Measurements from ENCODE around the gene CAMKK1. TPM values are rescaled to one million over a fixed set of nuclear protein-coding genes. Genes with fewer than 3 reads are reported as not detected.

CAMKK1 gene
- polyA plus RNA-seq, 1 donor from 2014 or later = 8.9 TPM

GRCh38 chr17:3866276-3866675 lies 26.6 kb downstream of the CAMKK1 start:
- no peak overlapping the region for H3K4me2 ChIP-seq (ENCODE audit: low read length)
- H3K9me2 ChIP-seq (ENCODE audit: insufficient read depth, low read length) = no peaks in the 10 kb centered on the region
- no peaks in the 10 kb centered on the region for H3K79me2 ChIP-seq (replicated peaks; ENCODE audit: insufficient read depth, low read length)
- no peak overlapping the region for H3K4me3 ChIP-seq (ENCODE audit: low read length)
- no peaks in the 10 kb centered on the region for H3K9me3 ChIP-seq (ENCODE audit: low read length)
- no peak overlapping the region for H3K9ac ChIP-seq (ENCODE audit: low read length)
- no peak overlapping the region for H2AFZ ChIP-seq (ENCODE audit: low read depth, low read length)
- no peak overlapping the region for H3K27ac ChIP-seq (ENCODE audit: low read length)
- H4K20me1 ChIP-seq (ENCODE audit: insufficient read depth) = no peaks in the 10 kb centered on the region
- TF ChIP-seq EZH2 (IDR thresholded peaks at IDR 0.05; ENCODE audit: borderline replicate concordance, insufficient read depth, low read length, poor library complexity, severe bottlenecking) (no peak), REST (IDR thresholded peaks at IDR 0.05; ENCODE audit: borderline replicate concordance) (no peak), EP300 (conservative IDR thresholded peaks at IDR 0.05; ENCODE audit: poor library complexity, severe bottlenecking) (no peak), TAF1 (IDR thresholded peaks at IDR 0.05; ENCODE audit: low read depth) (no peak), CTCF (IDR thresholded peaks at IDR 0.05; ENCODE audit: poor library complexity, severe bottlenecking) (no peak), SMC3 (conservative IDR thresholded peaks at IDR 0.05; ENCODE audit: poor library complexity) (no peak), MXI1 (conservative IDR thresholded peaks at IDR 0.05; ENCODE audit: poor library complexity, severe bottlenecking) (no peak), POLR2AphosphoS5 (IDR thresholded peaks at IDR 0.05) (no peak), RAD21 (conservative IDR thresholded peaks at IDR 0.05) (no peak)
- no peaks in the 10 kb centered on the region for H3F3A ChIP-seq (ENCODE audit: insufficient read depth, low read length, poor library complexity, severe bottlenecking)
- no peaks in the 10 kb centered on the region for H3K36me3 ChIP-seq (ENCODE audit: insufficient read depth, low read length)
- no peaks in the 10 kb centered on the region for H3K27me3 ChIP-seq (ENCODE audit: insufficient read depth, low read depth, low read length)

- Histone ChIP-seq H3K27me3 (ENCODE audit: insufficient read depth, low read depth, low read length) (no peaks in the 10 kb centered on the region), H3K4me3 (ENCODE audit: low read length) (no peak overlapping the region), H2AFZ (ENCODE audit: low read depth, low read length) (no peak overlapping the region), H3K36me3 (ENCODE audit: insufficient read depth, low read length) (no peaks in the 10 kb centered on the region), H3K9me3 (ENCODE audit: low read length) (no peaks in the 10 kb centered on the region), H3K9me2 (ENCODE audit: insufficient read depth, low read length) (no peaks in the 10 kb centered on the region), H3K79me2 (replicated peaks; ENCODE audit: insufficient read depth, low read length) (no peaks in the 10 kb centered on the region), H3K27ac (ENCODE audit: low read length) (no peak overlapping the region), H3K9ac (ENCODE audit: low read length) (no peak overlapping the region), H3K4me2 (ENCODE audit: low read length) (no peak overlapping the region), H3F3A (ENCODE audit: insufficient read depth, low read length, poor library complexity, severe bottlenecking) (no peaks in the 10 kb centered on the region), H4K20me1 (ENCODE audit: insufficient read depth) (no peaks in the 10 kb centered on the region)
- TF ChIP-seq MXI1 (conservative IDR thresholded peaks at IDR 0.05; ENCODE audit: poor library complexity, severe bottlenecking) = no peak
- no peak for TF ChIP-seq EP300 (conservative IDR thresholded peaks at IDR 0.05; ENCODE audit: poor library complexity, severe bottlenecking)
- no peak for TF ChIP-seq SMC3 (conservative IDR thresholded peaks at IDR 0.05; ENCODE audit: poor library complexity)
- TF ChIP-seq CTCF (IDR thresholded peaks at IDR 0.05; ENCODE audit: poor library complexity, severe bottlenecking) = no peak
- no peak for TF ChIP-seq POLR2AphosphoS5 (IDR thresholded peaks at IDR 0.05)
- no peak for TF ChIP-seq TAF1 (IDR thresholded peaks at IDR 0.05; ENCODE audit: low read depth)
- TF ChIP-seq RAD21 (conservative IDR thresholded peaks at IDR 0.05) = no peak
- no peak for TF ChIP-seq REST (IDR thresholded peaks at IDR 0.05; ENCODE audit: borderline replicate concordance)
- no peak for TF ChIP-seq EZH2 (IDR thresholded peaks at IDR 0.05; ENCODE audit: borderline replicate concordance, insufficient read depth, low read length, poor library complexity, severe bottlenecking)
Measured at GRCh38 chr17:3865176-3865575, 27.7 kb downstream of the CAMKK1 start.
